ENCODE measurements around the gene RAX2. TPM values are rescaled to one million over a fixed set of nuclear protein-coding genes. Genes with fewer than 3 reads are reported as not detected.
"Not testable (repeated sequence)": the region's sequence is repeated elsewhere in the genome, so short reads cannot be mapped to it uniquely, and the experiment has no call there.

RAX2 gene
- total RNA-seq, 1 experiment from 2014 or later, result not detected

- DNase-seq (ENCODE audit: low spot score), result no peak
Measured at GRCh38 chr19:3760871-3761361, 11.1 kb downstream of the RAX2 start.

- no peak for DNase-seq (ENCODE audit: low spot score)
Measured at GRCh38 chr19:3759482-3760254, 12.4 kb downstream of the RAX2 start.

- DNase-seq (ENCODE audit: low spot score), result not testable (repeated sequence)
Measured at GRCh38 chr19:3758297-3758696, 13.7 kb downstream of the RAX2 start.

GRCh38 chr19:3757705-3758104, 14.3 kb downstream of the RAX2 start:
- not testable (repeated sequence) for DNase-seq (ENCODE audit: low spot score)

- DNase-seq (ENCODE audit: low spot score), result no peak
Measured at GRCh38 chr19:3753631-3754410, 18.2 kb downstream of the RAX2 start.

GRCh38 chr19:3752492-3752891, 19.5 kb downstream of the RAX2 start:
- DNase-seq (ENCODE audit: low spot score), result no peak

- DNase-seq (ENCODE audit: low spot score), result no peak
Measured at GRCh38 chr19:3751236-3751635, 20.8 kb downstream of the RAX2 start.

GRCh38 chr19:3750211-3750610, 21.8 kb downstream of the RAX2 start:
- no peak for DNase-seq (ENCODE audit: low spot score)

- no peak for DNase-seq (ENCODE audit: low spot score)
Measured at GRCh38 chr19:3748965-3749364, 23.1 kb downstream of the RAX2 start.

- DNase-seq (ENCODE audit: low spot score), result no peak
Measured at GRCh38 chr19:3746371-3747056, 25.5 kb downstream of the RAX2 start.

- DNase-seq (ENCODE audit: low spot score), result no peak
Measured at GRCh38 chr19:3745363-3746045, 26.5 kb downstream of the RAX2 start.

- DNase-seq (ENCODE audit: low spot score), result no peak
Measured at GRCh38 chr19:3743486-3743885, 28.5 kb downstream of the RAX2 start.

- no peak for DNase-seq (ENCODE audit: low spot score)
Measured at GRCh38 chr19:3740431-3740830, 31.6 kb downstream of the RAX2 start.

GRCh38 chr19:3738477-3739220, 33.4 kb downstream of the RAX2 start:
- DNase-seq (ENCODE audit: low spot score), result no peak

GRCh38 chr19:3737487-3738205, 34.4 kb downstream of the RAX2 start:
- no peak for DNase-seq (ENCODE audit: low spot score)

GRCh38 chr19:3736106-3736724, 35.8 kb downstream of the RAX2 start:
- DNase-seq (ENCODE audit: low spot score), result no peak

- DNase-seq (ENCODE audit: low spot score), result no peak
Measured at GRCh38 chr19:3734310-3734600, 37.8 kb downstream of the RAX2 start.

- DNase-seq (ENCODE audit: low spot score), result no peak
Measured at GRCh38 chr19:3733549-3734309, 38.3 kb downstream of the RAX2 start.

GRCh38 chr19:3732108-3732507, 39.9 kb downstream of the RAX2 start:
- DNase-seq (ENCODE audit: low spot score), result no peak
